OCI-LY7 (cell line): ENCODE data around the gene SERTAD1. TPM values are rescaled to one million over a fixed set of nuclear protein-coding genes. Genes with fewer than 3 reads are reported as not detected.

Experiments used
- BruUV-seq: library from RNA; stranded (reverse); fragments of 400-500 nt; replicated peaks from 2 replicates; lab custom pipeline; 2021; lab: Mats Ljungman, UMichigan
- CTCF ChIA-PET: fragments of 300-600 bp; sonication (Branson Sonifier 250); formaldehyde crosslinking; loops from one replicate; lab custom pipeline; 2022; ENCODE audit warnings: antibody characterized with exemption; ENCODE audit not compliant: unreplicated experiment; lab: Charles Lee
- POLR2A ChIA-PET: fragments of 300-600 bp; sonication (Branson Sonifier 250); formaldehyde crosslinking; loops from one replicate; lab custom pipeline; 2022; ENCODE audit warnings: antibody characterized with exemption; lab: Charles Lee
- DNase-seq: peaks from one replicate; pipeline ENCODE4 v3.0.0-alpha.2; 2015; ENCODE audit warnings: low spot score
- H2AFZ ChIP-seq: fragments of 200-600 bp; sonication (generic), shearing (Covaris generic); 2 replicates; pipeline ENCODE4 v1.6.1; 2014; ENCODE audit warnings: mild to moderate bottlenecking, antibody characterized with exemption, low read length, moderate library complexity
- H3K27ac ChIP-seq: fragments of 200-600 bp; sonication (generic); 2 replicates; pipeline ENCODE4 v1.5.1; 2014; ENCODE audit warnings: mixed run types, low read depth, mild to moderate bottlenecking, moderate library complexity, low read length, inconsistent platforms; ENCODE audit not compliant: poor library complexity, severe bottlenecking
- H3K36me3 ChIP-seq: fragments of 200-600 bp; sonication (generic); 2 replicates; pipeline ENCODE4 v1.6.1; 2014; ENCODE audit warnings: mild to moderate bottlenecking, antibody characterized with exemption, low read length, moderate library complexity, mixed read lengths; ENCODE audit not compliant: insufficient read depth
- H3K4me1 ChIP-seq: fragments of 200-600 bp; sonication (generic); 2 replicates; pipeline ENCODE4 v1.5.1; 2014; ENCODE audit warnings: mild to moderate bottlenecking, low read length; ENCODE audit not compliant: insufficient read depth, poor library complexity, severe bottlenecking
- H3K4me2 ChIP-seq: fragments of 200-600 bp; sonication (generic); 2 replicates; pipeline ENCODE4 v1.6.1; 2014; ENCODE audit warnings: mild to moderate bottlenecking, low read length
- H3K4me3 ChIP-seq: fragments of 200-600 bp; sonication (generic); 2 replicates; pipeline ENCODE4 v1.5.1; 2014; ENCODE audit warnings: mild to moderate bottlenecking, low read depth, low read length; ENCODE audit not compliant: poor library complexity, severe bottlenecking
- H3K79me2 ChIP-seq: fragments of 200-600 bp; sonication (generic); 2 replicates; pipeline ENCODE4 v1.6.1; 2016; ENCODE audit warnings: low read depth, mild to moderate bottlenecking, low read length, moderate library complexity, mixed read lengths; ENCODE audit not compliant: insufficient read depth
- H3K9me2 ChIP-seq: fragments of 200-600 bp; sonication (generic); 2 replicates; pipeline ENCODE4 v1.6.1; 2016; ENCODE audit warnings: mild to moderate bottlenecking, low read length, mixed read lengths; ENCODE audit not compliant: insufficient read depth
- H3K9me3 ChIP-seq: fragments of 200-600 bp; sonication (generic); 2 replicates; pipeline ENCODE4 v1.6.1; 2014; ENCODE audit warnings: mild to moderate bottlenecking, mixed run types, low read length, mixed read lengths
- H4K20me1 ChIP-seq: fragments of 200-600 bp; sonication (generic); 2 replicates; pipeline ENCODE4 v1.6.1; 2014; ENCODE audit warnings: mild to moderate bottlenecking, antibody characterized with exemption, low read length, moderate library complexity, mixed read lengths; ENCODE audit not compliant: insufficient read depth
- CTCF ChIP-seq: fragments of 200-600 bp; sonication (generic); conservative IDR thresholded peaks from 2 replicates; pipeline ENCODE4 v1.5.1; 2014; ENCODE audit warnings: mild to moderate bottlenecking, antibody characterized with exemption, low read length, moderate library complexity, mixed read lengths
- EZH2phosphoT487 ChIP-seq: fragments of 200-600 bp; sonication (generic); IDR thresholded peaks from 2 replicates; pipeline ENCODE4 v1.6.1; 2018; ENCODE audit warnings: low read depth, borderline replicate concordance, mild to moderate bottlenecking, mixed run types, antibody characterized with exemption, low read length, moderate library complexity, mixed read lengths
- intact Hi-C: fragments of 100-400 bp; cut with micrococcal nuclease; formaldehyde crosslinking; loops from one replicate; pipeline ENCODE4 v1.10.0; 2022; ENCODE audit not compliant: unreplicated experiment
- total RNA-seq, 2 experiments: library from RNA; depleted of rRNA in 1 of 2; stranded (reverse); fragments of >200 nt in 1 of 2; shearing (Covaris generic) in 1 of 2; gene quantifications; 2 replicates each; pipeline ENCODE4 v1.2.3, GENCODE V29; 2014 to 2022

SERTAD1 gene
- total RNA-seq, 2 experiments from 2014 or later, result 5.7 to 6.1 TPM

GRCh38 chr19:40396886-40397567, 28.8 kb downstream of the SERTAD1 start:
- Histone ChIP-seq H3K79me2 (no peaks in the 10 kb centered on the region), H3K4me2 (no peak overlapping the region), H4K20me1 (no peaks in the 10 kb centered on the region), H3K36me3 (no peaks in the 10 kb centered on the region), H3K9me3 (no peaks in the 10 kb centered on the region), H2AFZ (no peak overlapping the region), H3K4me1 (peaks cover 5% of the 10 kb centered on the region), H3K4me3 (no peak overlapping the region), H3K27ac (no peak overlapping the region), H3K9me2 (no peaks in the 10 kb centered on the region)
- no TSS peak for BruUV-seq
- DNase-seq, result no peak
- ChIA-PET POLR2A (no interaction called here), CTCF (no interaction called here)
- TF ChIP-seq EZH2phosphoT487 (no peak), CTCF (no peak)
- intact Hi-C loops, result no loop called here

- Histone ChIP-seq H3K9me2 (no peaks in the 10 kb centered on the region), H3K9me3 (no peaks in the 10 kb centered on the region), H3K4me2 (no peak overlapping the region), H3K4me1 (peaks cover 5% of the 10 kb centered on the region), H2AFZ (no peak overlapping the region), H3K27ac (no peak overlapping the region), H3K36me3 (no peaks in the 10 kb centered on the region), H3K79me2 (no peaks in the 10 kb centered on the region), H4K20me1 (no peaks in the 10 kb centered on the region), H3K4me3 (no peak overlapping the region)
- POLR2A ChIA-PET, result no interaction called here
- DNase-seq, result no peak
- BruUV-seq, result no TSS peak
- CTCF ChIA-PET, result no interaction called here
- intact Hi-C loops, result no loop called here
- TF ChIP-seq CTCF, result no peak
- no peak for TF ChIP-seq EZH2phosphoT487
Observed at GRCh38 chr19:40395956-40396355, 29.8 kb downstream of the SERTAD1 start.

GRCh38 chr19:40394816-40395210, 31.0 kb downstream of the SERTAD1 start:
- Histone ChIP-seq H4K20me1 (no peaks in the 10 kb centered on the region), H3K9me2 (no peaks in the 10 kb centered on the region), H3K4me3 (no peak overlapping the region), H3K9me3 (no peaks in the 10 kb centered on the region), H3K36me3 (no peaks in the 10 kb centered on the region), H3K27ac (no peak overlapping the region), H3K4me2 (no peak overlapping the region), H3K4me1 (peaks cover 5% of the 10 kb centered on the region), H3K79me2 (no peaks in the 10 kb centered on the region), H2AFZ (no peak overlapping the region)
- POLR2A ChIA-PET, result no interaction called here
- intact Hi-C loops, result no loop called here
- CTCF ChIA-PET, result no interaction called here
- TF ChIP-seq EZH2phosphoT487, result no peak
- TF ChIP-seq CTCF, result no peak
- no TSS peak for BruUV-seq
- DNase-seq, result no peak
